Panc1 (cell line): ENCODE results near the gene CAND2. TPM values are rescaled to one million over a fixed set of nuclear protein-coding genes. Genes with fewer than 3 reads are reported as not detected.

Experiments used
- ATAC-seq: fragments of 200-7000 bp; cut with Tn5 transposase; 2 replicates; pipeline ENCODE4 v1.9.1; 2020; ENCODE audit warnings: mild to moderate bottlenecking, moderate library complexity
- BruUV-seq: library from RNA; stranded (reverse); fragments of 400-500 nt; replicated peaks from 2 replicates; lab custom pipeline; 2021; lab: Mats Ljungman, UMichigan
- CTCF ChIA-PET: fragments of 300-600 bp; sonication (Branson Sonifier 250); formaldehyde crosslinking; loops from one replicate; lab custom pipeline; 2022; ENCODE audit warnings: antibody characterized with exemption; lab: Charles Lee
- POLR2A ChIA-PET: fragments of 300-600 bp; sonication (Branson Sonifier 250); formaldehyde crosslinking; loops from one replicate; lab custom pipeline; 2022; ENCODE audit warnings: antibody characterized with exemption; lab: Charles Lee
- DNase-seq: peaks from one replicate; pipeline ENCODE4 v3.0.0-alpha.2; 2010; ENCODE audit warnings: low read depth, low spot score
- H3K27ac ChIP-seq: 2 replicates; pipeline ENCODE4 v1.5.1; 2011; ENCODE audit warnings: mild to moderate bottlenecking, low read length, inconsistent platforms
- H3K27me3 ChIP-seq: fragments of 200-500 bp; sonication (Bioruptor generic); 2 replicates; pipeline ENCODE4 v1.6.0; 2014; ENCODE audit warnings: low read length, inconsistent platforms; ENCODE audit not compliant: control insufficient read depth, insufficient read depth
- H3K36me3 ChIP-seq: fragments of 200-500 bp; sonication (Bioruptor generic); 2 replicates; pipeline ENCODE4 v1.5.1; 2014; ENCODE audit warnings: inconsistent platforms, mild to moderate bottlenecking, low read length, moderate library complexity; ENCODE audit not compliant: control insufficient read depth, insufficient read depth
- H3K4me1 ChIP-seq: 2 replicates; pipeline ENCODE4 v1.5.1; 2011; ENCODE audit warnings: inconsistent platforms, mild to moderate bottlenecking, low read length, moderate library complexity; ENCODE audit not compliant: control insufficient read depth, insufficient read depth
- H3K4me3 ChIP-seq, 2 experiments: 2 replicates each; pipeline ENCODE4 v1.5.1; 2011 to 2012; ENCODE audit warnings: low read depth in 2 of 2, low read length in 2 of 2, mild to moderate bottlenecking in 2 of 2, inconsistent platforms in 1 of 2, moderate library complexity in 1 of 2
- H3K9me3 ChIP-seq: fragments of 200-500 bp; sonication (Bioruptor generic); 2 replicates; pipeline ENCODE4 v1.5.1; 2014; ENCODE audit warnings: low read depth, mild to moderate bottlenecking, inconsistent platforms, low read length, moderate library complexity; ENCODE audit not compliant: control insufficient read depth, insufficient read depth
- CTCF ChIP-seq: fragments of 450-650 bp; IDR thresholded peaks from 2 replicates; pipeline ENCODE4 v1.5.1; 2017; ENCODE audit warnings: mild to moderate bottlenecking
- POLR2AphosphoS5 ChIP-seq: IDR thresholded peaks from 2 replicates; pipeline ENCODE4 v1.6.1; 2012; ENCODE audit warnings: mild to moderate bottlenecking, low read depth, low read length, moderate library complexity
- REST ChIP-seq, 2 experiments: IDR thresholded peaks; 2 replicates each; pipeline ENCODE4 v1.6.1; 2011 to 2012; ENCODE audit warnings: low read depth in 2 of 2, control low read depth in 1 of 2, low read length in 1 of 2, mild to moderate bottlenecking in 1 of 2, moderate library complexity in 1 of 2; ENCODE audit not compliant: insufficient read depth in 1 of 2
- SIN3A ChIP-seq: IDR thresholded peaks from 2 replicates; pipeline ENCODE4 v1.6.1; 2012; ENCODE audit warnings: low read depth, mild to moderate bottlenecking, low read length, moderate library complexity, borderline replicate concordance; ENCODE audit not compliant: insufficient read depth
- TCF7L2 ChIP-seq: IDR thresholded peaks from 2 replicates; pipeline ENCODE4 v1.6.1; 2011; ENCODE audit warnings: mild to moderate bottlenecking, low read depth, low read length, inconsistent platforms
- in situ Hi-C: cut with HindIII; loops from 2 replicates; pipeline ENCODE4 v1.10.0; 2016; ENCODE audit warnings: low sequenced_read_pairs, low pct_unique_long_range_greater_than_20kb
- intact Hi-C: fragments of 100-400 bp; cut with micrococcal nuclease; formaldehyde crosslinking; loops from one replicate; pipeline ENCODE4 v1.10.0; 2022; ENCODE audit not compliant: unreplicated experiment
- total RNA-seq: library from RNA; stranded (reverse); gene quantifications from one replicate; pipeline ENCODE4 v1.2.1, GENCODE V29; 2021; ENCODE audit not compliant: unreplicated experiment

The CAND2 gene
- total RNA-seq, 1 experiment from 2014 or later: 0.13 TPM

DNA sequence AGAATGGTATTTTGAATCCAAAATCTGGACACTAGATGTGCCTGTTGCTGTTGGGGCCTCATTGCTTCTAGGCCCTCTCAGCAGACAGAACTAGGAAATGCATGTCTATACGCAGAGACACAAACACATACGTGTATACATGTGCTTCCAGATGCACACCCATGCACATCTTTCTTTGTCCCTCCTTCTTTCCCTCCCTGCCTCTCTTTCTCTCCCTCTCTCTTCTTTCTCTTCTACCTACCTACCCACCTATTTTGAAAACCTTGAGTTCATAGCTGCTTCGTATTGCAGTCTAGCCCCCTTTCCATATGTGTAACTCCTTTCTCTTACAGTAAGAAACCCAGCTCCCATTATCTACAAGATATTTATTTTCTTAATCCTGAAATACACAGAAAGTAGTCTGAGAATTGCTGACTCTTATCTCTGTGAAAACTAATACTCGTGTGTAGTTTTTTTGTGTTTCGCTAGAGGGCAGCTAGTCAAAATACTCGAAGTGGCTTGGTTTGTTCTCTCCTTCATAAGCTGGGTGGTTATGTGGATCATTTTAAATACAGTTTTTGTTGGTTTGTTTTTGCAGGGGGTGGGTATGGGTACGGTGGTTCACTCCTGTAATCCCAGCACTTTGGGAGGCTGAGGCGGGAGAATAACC is 26.4 kb downstream of the CAND2 start:
- H3K4me3 ChIP-seq: no peak overlapping the region
- intact Hi-C loops (no loop called here), in situ Hi-C loops (no loop called here)
- ChIA-PET CTCF (interaction anchor here (0.6 to 1.3 kb wide), 4 partner anchors 9 to 157 kb away, joined by 3 to 7 read pairs (median 4); no protein-coding TSS in a partner anchor), POLR2A (no interaction called here)
- BruUV-seq: no TSS peak
- no peaks in the 10 kb centered on the region for H3K36me3 ChIP-seq
- H3K4me1 ChIP-seq: no peaks in the 10 kb centered on the region; the same call in 1 of the 2 replicates
- H3K27ac ChIP-seq: no peak overlapping the region
- no peaks in the 10 kb centered on the region for H3K9me3 ChIP-seq
- peak; percentile 82 for ATAC-seq
- DNase-seq: no peak
- no peaks in the 10 kb centered on the region for H3K27me3 ChIP-seq
- TF ChIP-seq POLR2AphosphoS5 (no peak), SIN3A (no peak), REST (IDR thresholded peaks at IDR 0.05; ENCODE audit: insufficient read depth in 1 of 2, low read depth in 2 of 2, low read length in 1 of 2) (no peak), CTCF (peak; percentile 68), TCF7L2 (no peak)

DNA sequence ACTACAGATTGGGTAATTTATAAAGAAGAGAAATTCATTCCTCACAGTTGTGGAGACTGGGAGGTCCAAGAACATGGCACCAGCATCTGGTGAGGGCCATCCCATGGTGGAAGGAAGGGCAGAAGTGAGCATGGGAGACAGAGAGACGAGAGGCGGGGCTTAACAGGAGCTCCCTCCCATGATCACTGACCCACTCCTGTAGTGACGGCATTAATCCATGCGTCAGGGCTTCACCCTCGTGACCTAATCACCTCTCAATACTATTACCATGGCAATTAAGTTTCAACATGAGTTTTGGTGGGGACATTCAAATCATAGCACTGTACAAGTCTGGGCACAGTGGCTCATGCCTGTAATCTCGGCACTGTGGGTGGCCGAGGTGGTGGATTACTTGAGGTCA is 27.8 kb downstream of the CAND2 start:
- no peak for ATAC-seq
- H3K4me3 ChIP-seq: no peak overlapping the region
- no TSS peak for BruUV-seq
- no peaks in the 10 kb centered on the region for H3K27me3 ChIP-seq
- no peak overlapping the region for H3K27ac ChIP-seq
- TF ChIP-seq SIN3A (no peak), TCF7L2 (no peak), POLR2AphosphoS5 (no peak), REST (IDR thresholded peaks at IDR 0.05; ENCODE audit: insufficient read depth in 1 of 2, low read depth in 2 of 2, low read length in 1 of 2) (no peak), CTCF (no peak)
- CTCF ChIA-PET: no interaction called here
- in situ Hi-C loops (no loop called here), intact Hi-C loops (no loop called here)
- POLR2A ChIA-PET: interaction anchor here (0.7 kb wide), 1 partner anchor 41 kb away, joined by 5 read pairs; no protein-coding TSS in a partner anchor
- no peak for DNase-seq
- H3K9me3 ChIP-seq: no peaks in the 10 kb centered on the region
- H3K36me3 ChIP-seq: no peaks in the 10 kb centered on the region
- no peaks in the 10 kb centered on the region for H3K4me1 ChIP-seq
